GM18498 (cell line): ENCODE data around the gene SPRYD3.
"Not testable (repeated sequence)": the region's sequence is repeated elsewhere in the genome, so short reads cannot be mapped to it uniquely, and the experiment has no call there.

Source experiments
- ATAC-seq: cut with Tn5 transposase; IDR thresholded peaks from one replicate; pipeline ENCODE4 v1.9.1; 2021; ENCODE audit warnings: mild to moderate bottlenecking, moderate library complexity; ENCODE audit not compliant: unreplicated experiment

Gene SPRYD3

DNA sequence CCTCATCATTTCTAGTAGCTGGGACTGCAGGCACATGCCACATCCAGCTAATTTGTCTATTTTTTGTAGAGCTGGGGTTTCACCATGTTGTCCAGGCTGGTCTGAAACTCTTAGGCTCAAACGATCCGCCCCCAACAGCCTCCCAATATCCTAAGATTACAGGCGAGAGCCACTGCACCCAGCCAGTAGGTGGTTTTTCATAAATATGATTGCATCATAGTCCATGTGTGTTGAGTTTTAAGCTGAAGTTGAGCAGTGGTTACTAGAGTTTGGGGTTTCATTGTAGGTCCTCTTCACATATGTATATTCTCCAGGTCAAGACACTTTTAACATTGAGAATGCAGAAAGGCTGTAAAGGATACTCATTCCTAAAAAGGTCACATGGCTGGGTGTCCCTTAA, 42.4 kb downstream of the SPRYD3 start:
- no peak for ATAC-seq

DNA sequence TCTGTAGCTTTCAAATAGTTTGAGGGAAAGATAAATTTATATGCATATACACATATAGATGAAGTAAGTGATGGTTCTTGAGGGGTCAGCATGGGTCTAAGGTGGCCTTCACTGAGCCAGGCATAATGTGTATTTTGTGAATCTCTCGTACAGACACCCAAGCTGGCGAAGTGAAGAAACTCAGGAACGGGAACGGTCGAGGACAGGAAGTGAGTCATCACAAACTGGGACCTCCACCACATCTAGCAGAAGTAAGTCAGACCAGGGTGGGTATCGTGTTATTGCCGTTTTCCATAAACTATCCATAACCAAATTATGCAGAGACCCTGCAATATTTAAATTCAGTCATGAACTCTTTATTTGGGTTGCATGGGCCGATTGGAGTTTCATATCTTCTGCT, 44.7 kb downstream of the SPRYD3 start:
- no peak for ATAC-seq

DNA sequence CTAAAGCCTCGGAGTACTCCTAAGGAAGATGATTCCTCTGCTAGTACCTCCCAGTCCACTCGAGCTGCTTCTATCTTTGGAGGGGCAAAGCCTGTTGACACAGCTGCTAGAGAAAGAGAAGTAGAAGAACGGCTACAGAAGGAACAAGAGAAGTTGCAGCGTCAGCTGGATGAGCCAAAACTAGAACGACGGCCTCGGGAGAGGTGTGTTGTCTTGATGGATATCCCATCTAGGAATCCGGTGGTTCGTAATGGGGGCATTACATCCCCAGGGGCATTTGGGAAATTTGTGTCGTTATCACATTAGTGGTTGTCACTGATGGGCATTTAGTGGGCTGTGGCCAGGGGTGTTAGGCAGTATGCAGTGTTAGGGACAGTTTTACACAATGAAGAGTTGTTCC, 45.4 kb downstream of the SPRYD3 start:
- not testable (repeated sequence) for ATAC-seq

DNA sequence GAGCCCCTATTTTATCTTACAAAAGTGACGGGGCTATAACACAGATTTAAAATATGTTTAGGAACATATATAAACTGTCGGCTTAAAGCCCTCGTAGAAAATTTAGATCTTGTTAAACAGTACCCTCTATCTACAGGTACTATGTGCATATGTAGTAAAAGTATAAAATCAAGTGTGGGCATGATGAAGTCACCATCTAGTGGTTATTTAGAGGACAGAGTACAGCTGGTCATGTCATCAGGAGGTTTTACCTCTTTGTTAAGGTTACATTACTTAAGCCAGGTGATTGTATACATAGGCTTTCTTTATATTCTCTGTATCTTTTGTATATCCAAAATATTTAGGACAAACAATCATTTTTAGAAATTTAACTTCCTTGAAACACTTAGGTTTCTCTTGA, 47.6 kb downstream of the SPRYD3 start:
- no peak for ATAC-seq

DNA sequence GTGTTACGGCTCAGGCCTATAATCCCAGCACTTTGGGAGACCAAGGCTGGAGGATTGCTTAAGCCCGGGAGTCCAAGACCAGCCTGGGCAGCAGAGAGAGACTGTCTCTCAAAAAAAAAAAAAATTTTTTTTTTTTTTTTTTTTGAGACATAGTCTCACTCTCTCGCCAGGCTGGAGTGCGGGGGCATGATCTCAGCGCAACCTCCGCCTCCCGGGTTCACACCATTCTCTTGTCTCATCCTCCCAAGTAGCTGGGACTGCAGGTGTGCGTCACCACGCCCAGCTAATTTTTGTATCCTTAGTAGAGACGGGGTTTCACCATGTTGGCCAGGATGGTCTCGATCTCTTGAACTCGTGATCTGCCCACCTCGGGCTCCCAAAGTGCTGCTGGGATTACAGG, 52.2 kb downstream of the SPRYD3 start:
- not testable (repeated sequence) for ATAC-seq

DNA sequence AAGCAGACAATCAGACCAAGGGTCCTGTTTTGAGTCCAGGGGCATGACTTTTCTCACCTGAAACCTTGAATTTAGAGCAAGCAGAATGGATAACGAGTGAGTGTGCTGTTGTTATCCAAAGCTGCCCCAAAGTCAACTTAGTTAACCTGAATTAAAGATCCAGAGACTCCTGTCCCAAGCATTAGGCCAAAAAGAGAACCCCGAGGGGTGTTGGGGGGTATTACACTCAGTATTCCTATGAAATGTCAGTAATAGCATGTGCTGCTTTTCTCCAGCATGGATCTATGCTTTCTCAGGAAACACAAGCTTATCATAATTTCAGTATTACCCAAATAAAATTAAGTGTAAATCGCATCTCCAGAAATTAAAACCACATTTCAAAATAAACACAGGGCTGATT, 53.9 kb downstream of the SPRYD3 start:
- ATAC-seq, result no peak

DNA sequence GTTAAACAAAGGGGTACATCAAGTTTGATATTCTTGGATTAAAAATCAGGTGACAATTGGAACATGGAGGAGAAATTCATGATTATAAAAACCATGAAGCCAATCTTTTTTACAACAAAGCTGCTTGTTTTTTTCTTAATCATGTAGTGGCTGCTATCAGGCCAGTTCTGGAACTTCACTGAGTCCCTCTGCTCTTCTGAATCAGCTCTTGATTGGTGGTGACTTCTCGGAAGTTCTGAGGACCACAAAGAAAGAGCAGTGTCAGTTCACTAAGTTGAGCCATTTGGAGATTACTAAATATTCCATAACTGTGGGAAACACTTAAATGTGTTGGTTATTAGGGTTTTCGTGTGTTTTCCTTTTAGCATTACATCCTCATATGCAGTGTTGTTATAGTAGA, 64.5 kb downstream of the SPRYD3 start:
- no peak for ATAC-seq
